Stimulated activated CD4-positive, alpha-beta T cell treated with anti-CD3 and anti-CD28 coated beads, Interleukin-1b, Interleukin-23, amount 100 ng/mL, for 48 hours (primary cell): ENCODE measurements around the gene IDH1.
A peak's percentile ranks its signal among the peaks of the same experiment; 100 is the strongest.
"Not testable (repeated sequence)": the region's sequence is repeated elsewhere in the genome, so short reads cannot be mapped to it uniquely, and the experiment has no call there.

ENCODE experiments used
- DNase-seq: peaks from one replicate; pipeline ENCODE4 v3.0.0-alpha.2; 2020

Gene IDH1

GRCh38 chr2:208256192-208256782 lies 1.4 kb upstream of the IDH1 start:
- no peak for DNase-seq

- DNase-seq: no peak
Observed at GRCh38 chr2:208255557-208256106, 761 bp upstream of the IDH1 start.

- DNase-seq: peak; percentile 77
Observed at GRCh38 chr2:208254118-208254870, 577 bp downstream of the IDH1 start.

GRCh38 chr2:208253600-208254117 lies 1.2 kb downstream of the IDH1 start:
- DNase-seq: no peak

GRCh38 chr2:208252716-208253492 lies 2.0 kb downstream of the IDH1 start:
- no peak for DNase-seq

- DNase-seq: no peak
Observed at GRCh38 chr2:208251098-208251497, 3.8 kb downstream of the IDH1 start.

- no peak for DNase-seq
Observed at GRCh38 chr2:208250388-208250787, 4.5 kb downstream of the IDH1 start.

GRCh38 chr2:208249296-208249695 lies 5.6 kb downstream of the IDH1 start:
- DNase-seq: no peak

- DNase-seq: no peak
Observed at GRCh38 chr2:208248601-208249000, 6.3 kb downstream of the IDH1 start.

GRCh38 chr2:208245746-208246145 lies 9.1 kb downstream of the IDH1 start:
- DNase-seq: no peak

GRCh38 chr2:208244422-208244821 lies 10.4 kb downstream of the IDH1 start:
- no peak for DNase-seq

GRCh38 chr2:208240619-208241209 lies 14.2 kb downstream of the IDH1 start:
- DNase-seq: no peak

GRCh38 chr2:208239770-208240493 lies 14.9 kb downstream of the IDH1 start:
- DNase-seq: no peak

GRCh38 chr2:208235860-208236259 lies 19.0 kb downstream of the IDH1 start:
- no peak for DNase-seq

GRCh38 chr2:208234786-208235185 lies 20.1 kb downstream of the IDH1 start:
- no peak for DNase-seq

- no peak for DNase-seq
Observed at GRCh38 chr2:208228476-208228875, 26.4 kb downstream of the IDH1 start.

- no peak for DNase-seq
Observed at GRCh38 chr2:208227581-208228232, 27.2 kb downstream of the IDH1 start.

- DNase-seq: no peak
Observed at GRCh38 chr2:208224802-208225201, 30.1 kb downstream of the IDH1 start.

- DNase-seq: no peak
Observed at GRCh38 chr2:208222351-208222750, 32.5 kb downstream of the IDH1 start.

- not testable (repeated sequence) for DNase-seq
Observed at GRCh38 chr2:208221873-208222272, 33.0 kb downstream of the IDH1 start.

GRCh38 chr2:208210688-208211451 lies 44.0 kb downstream of the IDH1 start:
- DNase-seq: no peak
